Stimulated activated CD8-positive, alpha-beta memory T cell treated with anti-CD3 and anti-CD28 coated beads, Interleukin-2, amount 100 ng/mL, for 48 hours (primary cell): ENCODE data around the gene SARDH.

Source experiments
- DNase-seq, 2 donors: peaks; one replicate each; pipeline ENCODE4 v3.0.0-alpha.2; 2020; ENCODE audit warnings: low read depth in 2 of 2

The SARDH gene

GRCh38 chr9:133737774-133738639 is at the start of gene SARDH:
TSS of gene SARDH (minus strand) at chr9:133738352. CDS start at chr9:133734173, 4,179 bp downstream.
- DNase-seq: peak; percentile 40 to 49

GRCh38 chr9:133787754-133788025 is 49.5 kb upstream of the SARDH start:
- DNase-seq: peak; percentile 8 to 22

- no peak for DNase-seq
Measured at GRCh38 chr9:133786907-133787753, 49.0 kb upstream of the SARDH start.

GRCh38 chr9:133786371-133786753 is 48.2 kb upstream of the SARDH start:
- no peak for DNase-seq

- DNase-seq: no peak
Measured at GRCh38 chr9:133785753-133786370, 47.7 kb upstream of the SARDH start.

- DNase-seq: no peak
Measured at GRCh38 chr9:133784731-133785561, 46.8 kb upstream of the SARDH start.

- DNase-seq: no peak
Measured at GRCh38 chr9:133783331-133783731, 45.2 kb upstream of the SARDH start.

- DNase-seq: peak; percentile 40 to 60
Measured at GRCh38 chr9:133782157-133783130, 44.3 kb upstream of the SARDH start.

GRCh38 chr9:133781828-133782135 is 43.6 kb upstream of the SARDH start:
- DNase-seq: no peak

GRCh38 chr9:133780962-133781827 is 43.0 kb upstream of the SARDH start:
- DNase-seq: no peak

- no peak for DNase-seq
Measured at GRCh38 chr9:133780404-133780945, 42.3 kb upstream of the SARDH start.

- DNase-seq: no peak
Measured at GRCh38 chr9:133779516-133780403, 41.6 kb upstream of the SARDH start.

- no peak for DNase-seq
Measured at GRCh38 chr9:133779081-133779480, 40.9 kb upstream of the SARDH start.

- DNase-seq: no peak
Measured at GRCh38 chr9:133778336-133779013, 40.3 kb upstream of the SARDH start.

- no peak for DNase-seq
Measured at GRCh38 chr9:133777871-133778270, 39.7 kb upstream of the SARDH start.

- no peak for DNase-seq
Measured at GRCh38 chr9:133777068-133777791, 39.1 kb upstream of the SARDH start.
